Endothelial cell (in vitro differentiated cells): Measurements from ENCODE around the gene SPA17. TPM values are rescaled to one million over a fixed set of nuclear protein-coding genes. Genes with fewer than 3 reads are reported as not detected.

Source experiments
- DNase-seq: peaks from one replicate; pipeline ENCODE4 v3.0.0; 2021; ENCODE audit warnings: low spot score
- H3K27ac Mint-ChIP-seq: one replicate; pipeline ENCODE4 v1.8.0; 2021; ENCODE audit warnings: mixed read lengths, inconsistent platforms; ENCODE audit not compliant: unreplicated experiment
- H3K27me3 Mint-ChIP-seq: one replicate; pipeline ENCODE4 v1.8.0; 2021; ENCODE audit warnings: mild to moderate bottlenecking, moderate library complexity, mixed read lengths, inconsistent platforms; ENCODE audit not compliant: unreplicated experiment
- H3K36me3 Mint-ChIP-seq: one replicate; pipeline ENCODE4 v1.8.0; 2021; ENCODE audit warnings: mild to moderate bottlenecking, low read depth, mixed read lengths, inconsistent platforms; ENCODE audit not compliant: unreplicated experiment
- H3K4me1 Mint-ChIP-seq: one replicate; pipeline ENCODE4 v1.8.0; 2021; ENCODE audit warnings: mild to moderate bottlenecking, mixed read lengths, inconsistent platforms; ENCODE audit not compliant: unreplicated experiment
- H3K4me3 Mint-ChIP-seq: one replicate; pipeline ENCODE4 v1.8.0; 2021; ENCODE audit warnings: mild to moderate bottlenecking, mixed read lengths, inconsistent platforms; ENCODE audit not compliant: unreplicated experiment
- H3K9me3 Mint-ChIP-seq: one replicate; pipeline ENCODE4 v1.8.0; 2021; ENCODE audit warnings: mixed read lengths, inconsistent platforms; ENCODE audit not compliant: unreplicated experiment
- CTCF ChIP-seq: fragments of 200-600 bp; sonication (generic); IDR thresholded peaks from one replicate; pipeline ENCODE4 v1.5.0; 2021; ENCODE audit warnings: antibody characterized with exemption; ENCODE audit not compliant: unreplicated experiment
- total RNA-seq: library from RNA; stranded (reverse); fragmentation: NEBNext Ultra II Directional; extraction: Animal tissue kit (Norgen Biotek cat#: 25700); gene quantifications from one replicate; pipeline ENCODE4 v1.2.1, GENCODE V29; 2021; ENCODE audit not compliant: unreplicated experiment

Gene SPA17
- total RNA-seq, 1 donor from 2014 or later: 4.3 TPM

DNA sequence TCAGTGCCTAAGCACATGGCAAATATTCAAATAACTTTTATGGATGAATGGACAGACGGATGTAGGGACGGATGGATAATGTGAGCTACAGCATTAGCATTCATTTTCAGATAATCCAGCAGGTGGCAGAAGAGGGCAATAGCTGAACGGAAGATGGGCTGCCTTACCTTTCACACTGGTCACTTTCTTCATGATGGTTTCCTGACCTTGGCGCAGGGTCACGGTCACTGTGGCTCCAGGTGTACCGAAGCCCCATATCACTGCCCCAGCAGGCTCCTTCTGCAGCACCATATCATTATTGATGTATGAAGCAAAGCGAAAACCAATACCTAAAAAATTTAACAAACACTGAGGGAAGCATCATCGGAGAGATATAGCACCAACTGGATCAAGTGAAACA, 4.5 kb upstream of the SPA17 start:
- Mint-ChIP-seq H3K9me3 (no peaks in the 10 kb centered on the region), H3K27me3 (peaks cover 2% of the 10 kb centered on the region), H3K27ac (no peak overlapping the region), H3K4me3 (no peak overlapping the region), H3K36me3 (peaks cover 8% of the 10 kb centered on the region), H3K4me1 (peaks cover 10% of the 10 kb centered on the region)
- peak; percentile 59 for DNase-seq
- TF ChIP-seq CTCF: peak; percentile 74

- H3K4me3 Mint-ChIP-seq: no peak overlapping the region
- no peaks in the 10 kb centered on the region for H3K27me3 Mint-ChIP-seq
- H3K27ac Mint-ChIP-seq: no peak overlapping the region
- no peak for DNase-seq
- peaks cover 14% of the 10 kb centered on the region for H3K4me1 Mint-ChIP-seq
- H3K9me3 Mint-ChIP-seq: no peaks in the 10 kb centered on the region
- H3K36me3 Mint-ChIP-seq: peaks cover 4% of the 10 kb centered on the region
- no peak for TF ChIP-seq CTCF
Measured at GRCh38 chr11:124670732-124671131, 3.0 kb upstream of the SPA17 start.

- H3K9me3 Mint-ChIP-seq: no peaks in the 10 kb centered on the region
- peak overlapping the region; percentile 82 for H3K27ac Mint-ChIP-seq
- H3K27me3 Mint-ChIP-seq: no peaks in the 10 kb centered on the region
- peak overlapping the region; percentile 80 for H3K4me3 Mint-ChIP-seq
- no peak for DNase-seq
- TF ChIP-seq CTCF: no peak
- peaks cover 20% of the 10 kb centered on the region for H3K4me1 Mint-ChIP-seq
- H3K36me3 Mint-ChIP-seq: peaks cover 4% of the 10 kb centered on the region
Measured at GRCh38 chr11:124672536-124673215, 1.0 kb upstream of the SPA17 start.

GRCh38 chr11:124674168-124674517, 439 bp downstream of the SPA17 start:
- Mint-ChIP-seq H3K4me1 (peaks cover 20% of the 10 kb centered on the region), H3K36me3 (peaks cover 4% of the 10 kb centered on the region), H3K27me3 (no peaks in the 10 kb centered on the region), H3K4me3 (peak overlapping the region; percentile 92), H3K27ac (peak overlapping the region; percentile 98), H3K9me3 (no peaks in the 10 kb centered on the region)
- TF ChIP-seq CTCF: no peak
- DNase-seq: peak; percentile 10

DNA sequence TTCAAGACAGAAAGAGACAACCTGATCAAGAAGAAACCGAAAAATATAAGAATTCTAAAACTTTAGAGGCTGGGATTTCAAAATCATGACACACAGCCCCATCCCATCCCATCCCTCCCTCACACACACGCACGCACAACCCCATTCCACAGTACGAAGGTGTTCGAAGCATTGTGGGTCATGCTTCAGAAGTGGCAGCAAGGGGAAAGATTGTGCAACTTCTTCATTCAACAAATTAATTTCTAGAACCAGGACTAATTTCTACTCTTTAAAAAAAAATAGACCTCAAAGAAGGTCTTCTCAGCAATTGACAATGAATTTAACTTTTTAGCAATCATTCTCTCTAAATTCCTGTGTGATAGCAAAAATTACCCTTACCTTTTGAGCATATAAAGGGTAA, 867 bp downstream of the SPA17 start:
- peak overlapping the region; percentile 98 for H3K27ac Mint-ChIP-seq
- no peak for TF ChIP-seq CTCF

More for the DNA sequence above, 867 bp downstream of the SPA17 start:
- Mint-ChIP-seq H3K36me3 (peaks cover 4% of the 10 kb centered on the region), H3K4me3 (peak overlapping the region; percentile 92), H3K4me1 (peaks cover 20% of the 10 kb centered on the region), H3K9me3 (no peaks in the 10 kb centered on the region), H3K27me3 (no peaks in the 10 kb centered on the region)
- no peak for DNase-seq
